H1 (cell line): ENCODE measurements around the gene RGS6.

Experiments
- CEBPB ChIP-seq: IDR thresholded peaks from 2 replicates; pipeline ENCODE4 v1.6.1; 2012; ENCODE audit warnings: low read depth, low read length
- EP300 ChIP-seq, 2 experiments: IDR thresholded peaks; 1 replicate in 1 of 2; 2 replicates in 1 of 2; pipeline ENCODE4 v1.6.1; 2011 to 2012; ENCODE audit warnings: low read depth in 2 of 2, low read length in 2 of 2, mild to moderate bottlenecking in 2 of 2, borderline replicate concordance in 1 of 2, inconsistent platforms in 1 of 2, moderate library complexity in 1 of 2
- EZH2 ChIP-seq: fragments of 200-600 bp; sonication (generic); IDR thresholded peaks from 2 replicates; pipeline ENCODE4 v1.7.1; 2012; ENCODE audit warnings: low read depth, mild to moderate bottlenecking, moderate library complexity, low read length, inconsistent platforms; ENCODE audit not compliant: severe bottlenecking
- GABPA ChIP-seq: IDR thresholded peaks from 2 replicates; pipeline ENCODE4 v1.6.1; 2011; ENCODE audit warnings: mild to moderate bottlenecking, low read length, moderate library complexity, borderline replicate concordance; ENCODE audit not compliant: insufficient read depth
- HDAC2 ChIP-seq, 2 experiments: fragments of 300-600 bp in 1 of 2; sonication (generic) in 1 of 2; IDR thresholded peaks; 2 replicates each; pipeline ENCODE4 v1.6.1; 2011 to 2012; ENCODE audit warnings: low read depth in 2 of 2, low read length in 2 of 2, mild to moderate bottlenecking in 2 of 2, moderate library complexity in 2 of 2, borderline replicate concordance in 1 of 2, inconsistent platforms in 1 of 2
- KDM1A ChIP-seq: fragments of 200-600, 300-600 bp; sonication (generic); IDR thresholded peaks from 2 replicates; pipeline ENCODE4 v1.7.1; 2016; ENCODE audit warnings: mild to moderate bottlenecking, low read length, borderline replicate concordance
- MAFK ChIP-seq: IDR thresholded peaks from 2 replicates; pipeline ENCODE4 v1.6.1; 2012; ENCODE audit warnings: low read depth, mild to moderate bottlenecking, improper control_type of control experiment, low read length
- NRF1 ChIP-seq: IDR thresholded peaks from 2 replicates; pipeline ENCODE4 v1.6.1; 2011; ENCODE audit warnings: mild to moderate bottlenecking, low read depth, low read length, improper control_type of control experiment
- POLR2A ChIP-seq, 2 experiments: IDR thresholded peaks; 1 replicate in 1 of 2; 2 replicates in 1 of 2; pipeline ENCODE4 v1.6.1; 2011; ENCODE audit warnings: low read depth in 2 of 2, low read length in 2 of 2, mild to moderate bottlenecking in 2 of 2; ENCODE audit errors: control extremely low read depth in 1 of 2
- TAF1 ChIP-seq: IDR thresholded peaks from 2 replicates; pipeline ENCODE4 v1.6.1; 2011; ENCODE audit warnings: mild to moderate bottlenecking, low read depth, low read length
- TEAD4 ChIP-seq: IDR thresholded peaks from 2 replicates; pipeline ENCODE4 v1.6.1; 2012; ENCODE audit warnings: low read depth, low read length, inconsistent platforms, mixed read lengths
- TF ChIP-seq, protein P1 (sequence below), 3 experiments: IDR thresholded peaks; 1 replicate in 2 of 3; 2 replicates in 1 of 3; pipeline versions ENCODE4 v1.5.1 to v1.6.1; 2011; ENCODE audit warnings: low read length in 3 of 3, mild to moderate bottlenecking in 3 of 3, inconsistent platforms in 2 of 3, low read depth in 1 of 3, moderate library complexity in 1 of 3; ENCODE audit not compliant: insufficient read depth in 1 of 3; ENCODE audit errors: control extremely low read depth in 1 of 3
- TF ChIP-seq, protein P2 (sequence below): IDR thresholded peaks from 2 replicates; pipeline ENCODE4 v1.6.1; 2011; ENCODE audit warnings: low read length, improper control_type of control experiment

DNA sequence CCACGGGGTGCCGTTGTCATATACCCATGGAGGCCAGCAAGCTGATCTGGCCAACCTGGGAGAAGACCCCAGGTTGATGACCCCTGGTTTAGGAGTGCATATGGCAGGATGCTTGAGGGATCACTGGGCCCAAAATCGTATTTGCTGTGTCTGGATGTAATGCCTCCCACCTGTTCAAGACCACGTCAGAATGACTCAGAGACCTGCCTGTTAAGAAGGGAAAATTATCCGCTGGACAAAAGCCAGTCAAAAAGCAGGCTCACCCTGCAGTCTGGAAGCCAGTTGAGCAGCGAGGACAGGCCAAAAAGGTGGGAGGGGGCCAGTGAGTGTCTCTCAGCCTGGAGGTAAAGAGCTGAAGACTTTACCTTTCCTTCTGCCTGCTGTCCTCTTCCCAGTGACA lies 512.5 kb downstream of the RGS6 start:
- TF ChIP-seq, protein P1, sequence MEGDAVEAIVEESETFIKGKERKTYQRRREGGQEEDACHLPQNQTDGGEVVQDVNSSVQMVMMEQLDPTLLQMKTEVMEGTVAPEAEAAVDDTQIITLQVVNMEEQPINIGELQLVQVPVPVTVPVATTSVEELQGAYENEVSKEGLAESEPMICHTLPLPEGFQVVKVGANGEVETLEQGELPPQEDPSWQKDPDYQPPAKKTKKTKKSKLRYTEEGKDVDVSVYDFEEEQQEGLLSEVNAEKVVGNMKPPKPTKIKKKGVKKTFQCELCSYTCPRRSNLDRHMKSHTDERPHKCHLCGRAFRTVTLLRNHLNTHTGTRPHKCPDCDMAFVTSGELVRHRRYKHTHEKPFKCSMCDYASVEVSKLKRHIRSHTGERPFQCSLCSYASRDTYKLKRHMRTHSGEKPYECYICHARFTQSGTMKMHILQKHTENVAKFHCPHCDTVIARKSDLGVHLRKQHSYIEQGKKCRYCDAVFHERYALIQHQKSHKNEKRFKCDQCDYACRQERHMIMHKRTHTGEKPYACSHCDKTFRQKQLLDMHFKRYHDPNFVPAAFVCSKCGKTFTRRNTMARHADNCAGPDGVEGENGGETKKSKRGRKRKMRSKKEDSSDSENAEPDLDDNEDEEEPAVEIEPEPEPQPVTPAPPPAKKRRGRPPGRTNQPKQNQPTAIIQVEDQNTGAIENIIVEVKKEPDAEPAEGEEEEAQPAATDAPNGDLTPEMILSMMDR (IDR thresholded peaks at IDR 0.05; ENCODE audit: control extremely low read depth in 1 of 3, insufficient read depth in 1 of 3, low read depth in 1 of 3, low read length in 3 of 3): no peak
- TF ChIP-seq GABPA: no peak
- no peak for TF ChIP-seq TEAD4
- no peak for TF ChIP-seq TAF1
- TF ChIP-seq POLR2A (IDR thresholded peaks at IDR 0.05; ENCODE audit: control extremely low read depth in 1 of 2, low read depth in 2 of 2, low read length in 2 of 2): no peak
- TF ChIP-seq EP300 (IDR thresholded peaks at IDR 0.05; ENCODE audit: borderline replicate concordance in 1 of 2, low read depth in 2 of 2, low read length in 2 of 2): no peak
- TF ChIP-seq HDAC2 (IDR thresholded peaks at IDR 0.05; ENCODE audit: borderline replicate concordance in 1 of 2, low read depth in 2 of 2, low read length in 2 of 2): no peak
- no peak for TF ChIP-seq KDM1A
- TF ChIP-seq, protein P2, sequence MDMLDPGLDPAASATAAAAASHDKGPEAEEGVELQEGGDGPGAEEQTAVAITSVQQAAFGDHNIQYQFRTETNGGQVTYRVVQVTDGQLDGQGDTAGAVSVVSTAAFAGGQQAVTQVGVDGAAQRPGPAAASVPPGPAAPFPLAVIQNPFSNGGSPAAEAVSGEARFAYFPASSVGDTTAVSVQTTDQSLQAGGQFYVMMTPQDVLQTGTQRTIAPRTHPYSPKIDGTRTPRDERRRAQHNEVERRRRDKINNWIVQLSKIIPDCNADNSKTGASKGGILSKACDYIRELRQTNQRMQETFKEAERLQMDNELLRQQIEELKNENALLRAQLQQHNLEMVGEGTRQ: no peak
- no peak for TF ChIP-seq EZH2
- no peak for TF ChIP-seq NRF1
- no peak for TF ChIP-seq MAFK
- no peak for TF ChIP-seq CEBPB
